SIG-M5 (cell line): ENCODE data around the gene SLC9A9.
"Not testable (repeated sequence)": the region's sequence is repeated elsewhere in the genome, so short reads cannot be mapped to it uniquely, and the experiment has no call there.

Experiments
- DNase-seq: peaks from one replicate; lab custom pipeline; 2025; lab: John Stamatoyannopoulos, UW

The SLC9A9 gene

DNA sequence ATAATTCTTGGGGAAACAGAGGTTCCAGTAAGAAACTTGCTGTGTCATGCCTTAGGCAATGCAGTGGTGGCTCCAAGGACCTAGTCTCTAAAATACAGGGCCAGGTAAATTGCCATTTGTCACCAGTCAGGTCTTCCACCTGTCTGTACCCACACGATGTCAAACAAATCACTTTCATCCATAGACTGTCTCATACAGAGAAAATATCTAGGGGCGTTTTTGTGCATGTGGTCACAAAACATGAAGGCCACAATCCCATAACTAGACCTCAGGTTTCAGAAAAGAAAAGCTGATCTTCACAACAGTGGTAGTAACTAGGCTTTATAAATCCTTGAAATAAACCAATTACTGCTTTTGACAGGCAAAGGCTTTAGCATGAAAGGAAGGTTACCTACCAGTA is 92.3 kb downstream of the SLC9A9 start:
- no peak for DNase-seq

DNA sequence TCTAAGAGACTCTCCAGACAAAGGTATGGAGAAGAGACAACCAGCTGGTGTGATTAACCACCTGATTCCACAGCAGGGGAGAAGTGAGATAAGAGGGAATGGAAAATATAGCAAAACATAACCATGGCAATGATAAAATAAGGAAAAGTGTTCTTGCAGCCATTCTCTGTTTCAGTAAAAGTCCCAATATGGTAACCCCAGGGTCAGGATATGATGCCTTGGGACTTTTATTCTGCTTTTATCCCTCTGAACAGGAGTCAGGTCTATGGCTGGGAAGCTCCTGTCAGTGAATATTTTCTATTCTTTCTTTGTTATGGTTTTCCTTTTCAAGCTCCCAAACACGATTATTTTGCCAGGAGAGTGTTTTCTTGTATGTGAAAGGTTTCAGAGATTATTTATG is 94.2 kb downstream of the SLC9A9 start:
- no peak for DNase-seq

DNA sequence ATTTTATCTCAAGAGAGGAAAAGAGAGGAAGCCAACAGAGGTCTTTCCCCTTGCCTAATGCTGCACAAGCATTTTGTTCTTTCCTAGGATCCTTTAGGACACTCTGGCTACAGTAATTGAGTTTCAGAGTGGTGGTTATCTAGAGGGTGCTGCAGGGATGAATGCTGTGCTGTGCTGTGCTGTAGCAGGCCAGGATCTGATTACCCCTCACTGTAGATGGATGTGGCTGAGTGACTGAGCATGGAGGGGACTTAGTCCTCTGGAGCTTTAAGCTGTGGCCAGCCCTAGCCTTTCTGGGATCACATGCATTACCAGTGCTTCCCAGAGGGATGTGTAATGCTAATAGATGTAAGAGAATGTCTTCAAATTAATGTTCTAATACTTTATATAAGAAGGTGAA is 94.8 kb downstream of the SLC9A9 start:
- DNase-seq, result no peak

DNA sequence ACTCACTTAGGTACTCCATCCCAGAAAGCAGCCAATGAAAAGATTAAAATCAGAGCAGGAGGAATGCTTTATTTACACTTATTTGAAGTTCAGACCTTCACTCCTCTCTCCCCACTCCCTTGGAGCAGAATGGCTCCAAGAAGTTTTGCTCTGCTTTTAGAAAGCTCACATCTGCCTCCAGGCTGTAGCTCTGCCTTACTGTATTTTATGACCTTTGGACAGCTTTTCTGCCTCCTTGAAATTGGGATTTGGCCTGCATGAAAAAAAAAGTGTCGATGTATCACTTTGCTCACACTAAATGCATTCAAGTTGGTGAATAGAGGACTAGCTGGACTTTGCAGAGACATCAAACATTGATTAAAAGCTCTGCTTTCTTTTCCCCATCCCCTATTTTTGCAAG is 95.3 kb downstream of the SLC9A9 start:
- no peak for DNase-seq

DNA sequence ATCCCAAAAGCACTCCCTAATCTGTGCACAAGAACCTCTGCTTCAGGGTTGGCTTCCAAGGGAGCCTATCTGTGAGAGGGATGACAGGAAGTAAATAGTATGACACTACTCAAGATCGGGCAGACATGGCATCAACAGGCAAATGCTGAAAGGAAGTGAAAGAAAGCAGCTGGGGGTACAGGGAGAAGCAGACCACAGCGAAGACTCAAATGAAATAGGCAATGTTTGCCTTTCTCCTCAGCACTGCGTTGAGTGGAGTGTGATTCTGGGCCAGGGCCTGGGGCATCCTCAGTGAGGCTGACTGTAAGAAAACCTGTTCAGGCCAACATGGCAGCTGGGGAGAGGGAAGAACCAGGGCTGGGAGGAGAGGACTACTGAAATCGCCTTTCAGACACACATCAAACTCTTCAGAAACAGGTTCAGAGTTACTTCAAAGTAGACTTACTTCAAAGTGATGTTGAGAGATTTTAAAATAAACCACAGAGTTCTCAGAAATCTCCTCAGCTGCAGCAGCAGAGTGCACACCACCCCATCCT is 96.6 kb downstream of the SLC9A9 start:
- peak; percentile 18 for DNase-seq

DNA sequence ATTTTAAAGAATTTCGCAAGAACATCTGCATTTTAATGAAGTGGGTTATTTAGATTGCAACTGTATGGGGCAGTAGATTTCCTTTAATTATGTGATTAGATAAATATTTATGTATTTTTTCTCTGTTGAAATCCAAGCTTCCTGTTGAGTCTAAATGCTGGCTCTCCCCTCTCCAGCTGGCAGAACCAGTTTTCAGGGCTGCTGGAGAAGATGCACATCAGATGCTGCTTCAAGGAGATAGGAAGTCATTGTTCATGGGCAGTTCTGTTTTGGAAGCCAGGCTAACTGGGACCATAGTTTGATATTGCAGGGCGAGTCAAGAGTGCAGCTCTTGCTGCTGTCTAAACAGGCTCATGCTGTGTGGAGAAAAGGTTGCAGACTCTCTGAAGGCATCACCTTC is 97.4 kb downstream of the SLC9A9 start:
- DNase-seq, result no peak

DNA sequence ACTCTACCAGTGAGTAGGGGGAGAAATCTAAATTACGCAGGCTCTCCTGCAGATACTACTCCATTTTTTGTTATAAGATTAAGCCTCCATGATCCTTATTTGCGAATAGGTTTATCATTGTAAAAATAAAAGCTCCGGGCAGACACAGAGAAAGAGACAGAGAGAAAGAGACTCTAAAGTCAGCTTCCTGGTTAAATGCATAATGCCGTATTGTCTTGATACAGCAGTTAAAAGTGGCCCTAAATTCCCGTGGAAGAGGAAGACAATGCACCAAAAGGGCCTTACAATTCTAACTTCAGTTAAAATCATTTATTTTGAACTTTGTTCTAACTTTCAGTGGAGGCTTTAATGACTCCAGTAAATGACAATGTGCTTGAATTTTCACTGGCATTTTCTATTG is 98.3 kb downstream of the SLC9A9 start:
- DNase-seq, result no peak

DNA sequence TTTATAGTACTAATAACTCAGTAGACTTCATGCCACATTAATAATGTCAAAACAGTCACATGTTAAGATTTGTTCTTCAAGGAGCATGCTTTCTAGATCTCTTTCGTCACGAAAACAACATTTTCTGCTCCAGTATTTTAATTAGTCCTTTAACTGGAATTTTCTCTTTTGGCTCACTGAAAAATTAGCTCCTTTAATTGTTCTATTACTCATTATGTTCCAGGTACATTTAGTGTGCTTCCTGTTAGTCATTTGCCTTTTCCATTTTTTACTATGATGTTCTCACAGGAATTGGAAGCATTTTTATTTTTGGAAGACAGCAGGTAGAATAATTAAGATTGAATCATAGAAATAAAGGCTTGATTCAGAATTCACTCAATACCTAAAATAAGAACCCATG is 111.2 kb downstream of the SLC9A9 start:
- DNase-seq, result no peak

DNA sequence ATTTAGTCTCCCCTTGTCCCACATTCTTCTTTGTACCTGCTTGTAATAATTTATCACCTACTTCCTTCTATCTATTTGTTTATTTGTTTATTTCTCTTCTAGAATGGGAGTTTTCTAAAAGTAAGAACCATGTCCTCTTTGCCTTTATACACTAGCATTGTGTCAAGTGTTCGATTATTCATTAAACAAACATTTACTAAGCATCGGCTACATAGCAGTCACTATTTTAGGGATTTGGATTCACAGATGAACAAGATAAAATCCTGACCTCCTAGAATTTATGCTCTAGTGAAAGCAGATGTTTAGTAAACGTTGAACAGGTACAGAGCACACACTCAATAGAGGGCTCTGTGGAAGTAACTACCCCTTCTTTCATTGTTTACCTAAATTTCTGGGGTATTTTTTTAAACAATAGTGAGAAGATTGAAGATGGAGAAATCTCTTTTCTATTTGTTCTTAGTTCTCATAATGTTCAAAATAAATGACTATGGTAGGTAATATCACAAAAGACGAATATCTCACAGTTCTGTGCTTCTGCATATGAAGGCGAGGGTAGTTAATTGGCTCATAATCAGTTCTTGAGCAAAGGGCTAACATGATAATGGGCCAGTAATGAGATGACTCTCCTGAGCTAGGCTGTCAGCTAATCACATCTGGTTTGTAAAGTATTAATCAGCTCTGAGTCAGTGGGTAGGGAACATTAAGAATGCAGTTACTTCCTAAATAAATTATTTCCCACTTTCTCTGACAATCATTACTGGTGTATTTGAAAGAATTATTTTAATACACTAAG is 111.9 kb downstream of the SLC9A9 start:
- no peak for DNase-seq

DNA sequence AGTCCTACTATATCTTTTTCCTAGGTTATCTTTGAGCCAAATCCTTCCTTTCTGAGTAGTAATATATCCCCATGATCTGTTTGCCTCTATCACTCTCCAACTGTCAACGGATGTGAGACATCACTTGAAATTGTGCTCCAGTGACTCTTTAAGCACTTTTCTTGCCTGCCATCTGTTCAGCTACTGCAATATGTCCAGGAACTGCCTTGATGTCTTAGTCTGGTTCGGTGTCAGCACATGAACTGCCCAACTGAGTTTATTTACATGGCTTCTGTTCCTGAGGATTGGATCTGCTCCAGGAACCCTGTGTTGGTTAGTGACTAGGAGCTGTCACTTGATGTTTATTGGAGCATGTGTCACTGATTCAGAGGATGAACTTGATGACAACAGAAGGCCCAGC is 116.5 kb downstream of the SLC9A9 start:
- no peak for DNase-seq

DNA sequence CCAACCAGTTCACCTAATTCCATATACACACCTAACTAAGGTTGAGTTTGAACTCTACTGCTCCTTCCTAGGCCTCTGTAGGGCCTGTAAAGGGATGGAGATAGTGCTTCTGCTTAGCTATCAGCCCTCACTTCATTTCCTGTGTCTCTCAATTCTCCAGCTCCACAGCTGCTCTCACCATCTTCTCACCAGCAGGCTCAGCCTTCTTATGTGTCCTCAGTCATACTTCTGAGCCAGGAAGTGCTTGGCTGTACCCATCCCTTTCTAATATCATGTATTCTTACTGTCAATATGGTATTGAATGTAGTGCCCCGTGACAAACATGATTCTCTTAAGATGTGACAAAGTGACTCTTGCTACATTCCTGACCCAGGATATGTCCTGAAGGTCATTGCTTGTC is 116.9 kb downstream of the SLC9A9 start:
- no peak for DNase-seq

DNA sequence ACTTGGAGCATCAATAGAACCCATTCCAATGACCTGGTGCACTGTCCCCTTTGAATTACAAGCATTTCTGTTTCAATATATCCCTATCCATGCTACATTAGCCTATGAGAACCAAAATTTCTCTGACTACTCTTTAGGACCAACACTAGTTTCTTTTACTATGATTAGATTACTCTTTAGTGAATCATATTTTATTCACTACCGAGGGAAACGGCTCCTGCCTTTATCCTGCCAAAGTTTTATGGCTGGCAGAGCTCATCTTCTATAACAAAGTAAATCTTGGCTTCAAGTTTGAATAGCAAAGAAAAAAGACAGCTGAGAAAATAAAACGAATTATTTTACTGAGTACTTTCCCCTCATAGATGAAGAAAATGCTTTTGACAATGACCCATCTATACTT is 120.9 kb downstream of the SLC9A9 start:
- DNase-seq, result no peak

DNA sequence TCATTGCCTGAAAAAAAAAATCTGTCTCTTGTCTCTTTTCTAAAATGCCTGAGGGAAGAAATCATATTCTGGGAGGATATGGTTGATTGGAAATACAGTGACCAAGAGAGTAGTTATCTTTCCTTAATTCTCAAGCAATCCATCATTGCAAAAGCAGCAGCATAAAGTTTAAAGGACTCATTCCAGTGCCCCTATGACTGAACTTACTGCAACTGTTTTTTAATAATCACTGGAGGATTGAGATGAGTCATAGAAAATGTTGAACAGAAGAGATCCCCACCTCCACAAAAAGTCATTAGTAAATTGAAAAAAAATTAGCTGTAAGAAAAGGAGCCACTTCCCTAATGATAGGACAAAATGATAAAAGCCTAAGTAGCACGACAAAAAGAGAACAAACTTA is 121.5 kb downstream of the SLC9A9 start:
- no peak for DNase-seq

DNA sequence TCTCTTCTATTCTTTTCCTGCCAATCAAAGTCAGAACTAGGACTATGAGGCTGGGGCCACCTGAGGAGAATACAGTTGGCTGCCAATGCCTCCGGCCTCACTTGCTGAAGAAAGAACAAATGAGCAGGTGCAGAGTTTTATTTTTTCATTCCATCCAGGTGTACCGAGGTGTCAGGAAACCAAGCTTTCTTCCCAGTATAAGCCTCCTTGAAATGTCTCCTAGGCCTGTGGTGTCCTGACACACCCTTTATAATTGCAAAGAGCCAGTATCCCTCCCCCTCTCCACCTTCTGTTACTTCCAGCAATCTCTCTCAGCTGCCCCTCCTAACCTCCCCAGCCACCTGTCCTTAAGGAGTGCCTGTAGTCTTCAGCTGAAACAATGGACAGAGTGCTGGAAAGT is 127.9 kb downstream of the SLC9A9 start:
- DNase-seq, result no peak

DNA sequence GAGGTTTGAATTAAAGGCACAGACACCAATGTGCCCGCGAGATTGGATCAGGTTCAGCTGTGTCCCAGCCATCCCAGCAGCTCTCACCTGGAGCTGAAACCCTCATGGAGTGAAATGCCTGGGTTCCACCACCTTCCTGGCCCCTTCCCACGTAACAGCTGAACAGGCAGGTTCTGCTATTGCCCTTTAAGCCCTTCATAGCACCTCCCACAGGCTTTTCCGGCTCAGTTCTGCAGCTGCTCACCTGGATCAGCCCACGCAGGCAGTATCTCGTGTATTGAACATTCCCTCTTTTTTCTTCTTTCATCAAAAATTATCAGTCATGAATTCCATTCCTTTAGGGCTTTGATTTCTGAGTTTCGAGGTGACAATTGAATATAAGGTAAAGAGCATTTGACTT is 129.8 kb downstream of the SLC9A9 start:
- no peak for DNase-seq

DNA sequence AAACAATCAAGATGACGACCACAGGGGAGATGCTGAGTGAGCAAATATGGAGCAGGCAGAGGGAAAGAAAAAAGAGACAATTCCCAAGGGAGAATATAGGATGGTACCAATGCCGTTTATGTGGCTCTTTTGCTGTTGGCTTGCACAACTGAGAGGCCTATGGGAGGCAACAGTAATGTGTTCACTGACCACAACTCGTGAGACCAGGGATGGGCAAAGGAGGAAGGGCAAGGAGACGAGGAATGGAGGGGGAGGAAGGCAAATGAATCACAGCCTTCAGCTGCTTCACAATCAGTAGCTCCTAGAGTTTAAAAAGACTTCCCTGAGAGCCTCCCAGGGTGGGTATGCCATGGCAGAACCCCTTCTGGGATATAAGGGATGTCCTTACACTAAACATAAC is 131.5 kb downstream of the SLC9A9 start:
- DNase-seq, result no peak

DNA sequence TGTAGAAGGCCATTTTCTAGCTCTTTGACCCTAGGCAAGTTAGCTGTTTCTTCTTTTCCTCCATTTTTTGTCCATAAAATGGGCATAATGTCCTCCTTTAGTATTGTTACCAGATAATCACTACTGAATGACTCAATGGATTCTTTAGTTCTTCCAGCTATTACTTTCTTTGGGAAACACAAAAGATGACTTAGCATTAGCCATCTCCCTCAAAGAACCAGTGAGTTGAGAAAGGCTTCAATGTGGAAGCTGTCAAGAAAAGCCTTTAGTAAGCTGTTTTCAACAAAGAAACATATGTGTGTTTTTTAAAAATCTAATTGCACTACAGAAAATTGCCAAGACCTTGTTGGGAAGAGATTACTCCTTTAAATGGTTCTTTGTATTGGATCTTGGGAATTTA is 135.7 kb downstream of the SLC9A9 start:
- no peak for DNase-seq

DNA sequence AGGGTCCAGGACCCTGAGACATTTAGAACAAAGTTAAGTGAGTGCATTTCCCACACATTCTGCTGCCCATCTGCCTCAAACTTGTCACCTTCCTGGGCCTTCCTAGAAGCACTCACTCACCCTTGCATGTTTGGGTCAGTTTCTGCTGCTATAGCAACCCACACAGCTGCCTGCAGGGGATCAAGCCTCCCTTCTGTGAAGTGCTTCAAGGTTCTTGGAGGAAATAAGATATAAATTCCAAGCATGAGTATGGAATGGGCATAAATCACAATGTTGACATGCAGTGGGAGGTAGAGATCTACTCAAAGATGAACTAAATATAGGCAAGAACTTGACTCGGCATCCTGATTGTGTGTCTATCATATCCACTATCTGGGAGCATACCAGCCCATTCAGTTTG is 140.4 kb downstream of the SLC9A9 start:
- no peak for DNase-seq

DNA sequence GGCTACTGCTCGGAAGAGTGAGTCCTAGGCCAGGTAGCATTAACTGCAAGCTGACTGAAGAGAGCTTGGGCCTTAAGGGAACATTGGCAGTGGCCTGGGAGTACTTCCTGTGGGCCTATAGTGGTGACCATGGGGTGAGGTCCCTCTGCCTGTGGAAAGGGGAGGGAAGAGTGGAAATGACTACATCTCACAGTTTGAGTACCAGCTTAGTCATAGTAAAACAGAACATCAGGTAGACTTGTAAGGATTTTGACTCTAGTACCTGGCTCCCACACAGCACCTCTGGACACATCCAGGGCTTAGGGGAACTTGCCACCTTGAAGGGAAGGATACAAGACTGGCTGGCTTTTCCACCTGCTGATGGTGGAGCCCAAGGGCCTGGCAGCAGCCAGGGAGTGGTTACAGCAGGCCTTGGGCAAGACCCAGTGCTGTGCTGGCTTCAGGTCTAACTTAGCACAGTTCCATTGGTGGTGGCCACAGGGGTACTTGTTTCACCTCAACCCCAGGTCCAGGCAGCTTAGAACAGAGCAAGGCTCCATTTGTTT is 147.8 kb downstream of the SLC9A9 start:
- DNase-seq, result no peak

DNA sequence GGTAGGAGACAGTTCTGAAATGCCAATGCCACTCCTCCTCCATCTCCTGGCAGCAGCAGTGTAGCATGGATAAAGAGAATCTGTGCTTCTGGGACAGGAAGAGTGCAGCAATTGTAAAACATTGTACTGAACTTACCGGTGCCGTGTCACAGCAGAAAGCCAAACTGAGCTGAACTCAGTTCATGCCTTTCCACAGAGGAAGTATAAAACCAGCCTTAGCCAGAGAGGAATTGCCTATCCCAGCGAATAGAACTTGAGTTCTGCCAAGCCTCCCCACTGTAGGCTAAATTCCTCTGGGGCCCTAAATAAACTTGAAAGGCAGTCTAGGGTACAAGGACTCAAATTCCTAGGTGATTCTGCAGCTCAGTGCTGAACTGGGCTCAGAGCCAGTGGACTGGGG is 148.8 kb downstream of the SLC9A9 start:
- DNase-seq, result no peak

DNA sequence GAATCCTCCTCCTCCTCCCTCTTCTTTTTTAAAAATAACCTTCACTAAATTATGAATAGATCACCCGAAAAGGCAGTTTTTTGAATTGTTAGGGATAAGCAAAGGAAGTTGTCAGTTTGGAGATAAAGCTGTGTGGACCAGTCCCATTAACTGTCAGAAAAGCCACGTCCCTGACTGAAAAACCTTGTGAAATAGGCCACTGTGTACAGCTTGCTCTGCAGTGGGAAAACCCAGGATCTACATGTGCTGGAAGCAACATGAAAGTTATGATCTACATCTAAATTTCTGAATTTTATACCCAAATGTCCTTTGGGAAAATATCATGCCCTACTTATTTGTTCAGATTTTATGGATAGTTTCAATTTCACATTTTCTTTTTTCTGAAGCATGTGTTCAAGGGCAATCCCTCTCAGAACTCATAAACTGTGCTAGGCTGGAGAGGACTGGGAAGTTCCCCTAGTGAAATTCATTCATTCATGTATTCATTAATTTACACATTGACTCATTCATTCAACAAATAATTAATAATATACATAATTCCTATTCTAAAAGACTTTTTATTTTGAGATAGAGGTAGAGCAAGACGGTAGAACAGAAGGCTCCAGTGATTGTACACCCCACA is 149.5 kb downstream of the SLC9A9 start:
- no peak for DNase-seq

DNA sequence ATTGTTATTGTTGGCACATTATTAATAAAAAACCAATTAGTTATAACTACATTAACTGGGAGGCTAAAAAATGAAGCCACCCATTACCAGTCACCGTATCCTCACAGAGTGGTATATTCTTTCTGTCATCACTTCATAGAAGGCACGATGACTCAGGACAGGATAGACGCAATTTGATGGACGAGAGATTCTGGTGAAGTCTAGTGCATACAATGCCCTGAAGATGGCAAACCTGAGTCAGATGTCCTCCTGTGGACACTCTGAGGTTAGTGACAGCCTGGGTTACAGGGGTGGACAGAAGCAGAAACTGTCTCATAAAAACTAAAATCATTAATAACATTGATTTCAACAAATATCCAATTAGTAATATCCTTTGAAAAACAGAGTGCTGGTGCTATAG is 150.3 kb downstream of the SLC9A9 start:
- no peak for DNase-seq

DNA sequence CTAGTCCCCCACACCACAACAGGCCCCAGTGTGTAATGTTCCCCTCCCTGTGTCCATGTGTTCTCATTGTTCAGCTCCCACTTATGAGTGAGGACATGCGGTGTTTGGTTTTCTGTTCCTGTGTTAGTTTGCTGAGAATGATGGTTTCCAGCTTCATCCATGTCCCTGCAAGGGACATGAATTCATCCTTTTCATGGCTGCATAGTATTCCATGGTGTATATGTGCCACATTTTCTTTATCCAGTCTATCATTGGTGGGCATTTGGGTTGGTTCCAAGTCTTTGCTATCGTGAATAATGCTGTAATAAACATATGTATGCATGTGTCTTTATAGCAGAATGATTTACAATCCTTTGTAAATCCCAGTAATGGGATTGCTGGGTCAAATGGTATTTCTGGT is 152.9 kb downstream of the SLC9A9 start:
- DNase-seq, result not testable (repeated sequence)

DNA sequence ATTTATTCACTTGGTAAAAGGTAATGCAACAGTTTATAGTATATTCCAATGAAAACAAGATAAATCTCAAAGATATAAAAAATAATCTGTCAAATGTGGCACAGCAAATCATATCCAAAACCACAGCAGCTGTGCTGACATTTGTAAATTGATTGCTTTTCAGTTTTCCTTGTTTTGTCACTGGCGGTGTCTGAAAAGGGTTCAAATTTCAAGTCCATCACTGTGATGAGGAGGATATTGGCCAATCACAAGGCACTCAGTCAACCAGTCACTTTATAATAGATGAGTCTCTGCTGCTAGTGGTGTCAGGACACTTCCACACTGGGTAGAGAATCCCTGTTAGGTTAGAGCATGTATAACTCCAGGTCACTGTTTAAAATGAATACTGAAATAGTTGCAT is 154.8 kb downstream of the SLC9A9 start:
- DNase-seq, result no peak
